B cell (primary cell): Measurements from ENCODE around the gene SLFN13. TPM values are rescaled to one million over a fixed set of nuclear protein-coding genes. Genes with fewer than 3 reads are reported as not detected.
"Not testable (repeated sequence)": the region's sequence is repeated elsewhere in the genome, so short reads cannot be mapped to it uniquely, and the experiment has no call there.

Experiments
- ATAC-seq: fragments of 200-7000 bp; cut with Tn5 transposase; one replicate; pipeline ENCODE4 v1.10.0; 2021; ENCODE audit warnings: low read depth, mild to moderate bottlenecking, moderate number of reproducible peaks, moderate library complexity
- CTCF ChIA-PET: fragments of 350-600 bp; sonication (Branson Sonifier 250); formaldehyde crosslinking; loops from one replicate; lab custom pipeline; 2021; ENCODE audit warnings: antibody characterized with exemption, inconsistent platforms; lab: Charles Lee
- POLR2A ChIA-PET: fragments of 350-600 bp; sonication (Branson Sonifier 250); formaldehyde crosslinking; loops from one replicate; lab custom pipeline; 2021; ENCODE audit warnings: antibody characterized with exemption; lab: Charles Lee
- DNase-seq: peaks from one replicate; pipeline ENCODE4 v3.0.0; 2013
- H2AFZ ChIP-seq: 2 replicates; pipeline ENCODE4 v1.6.1; 2012; ENCODE audit warnings: mild to moderate bottlenecking, low read depth, low read length; ENCODE audit not compliant: insufficient read depth, poor library complexity, severe bottlenecking
- H3K27ac ChIP-seq, 2 donors: 1 replicate in 1 of 2; 2 replicates in 1 of 2; pipeline ENCODE4 v1.5.1; 2012 to 2013; ENCODE audit warnings: low read length in 2 of 2, mild to moderate bottlenecking in 2 of 2, moderate library complexity in 1 of 2
- H3K27me3 ChIP-seq, 4 experiments: fragments of 200-600 bp in 1 of 4; sonication (generic) in 1 of 4; replicated peaks in 1 of 4; 1 replicate in 2 of 4; 2 replicates in 2 of 4; pipeline versions ENCODE4 v1.6.1 to v1.7.0; 2013 to 2016; ENCODE audit warnings: low read length in 3 of 4, mild to moderate bottlenecking in 2 of 4, mixed read lengths in 1 of 4, moderate library complexity in 1 of 4; ENCODE audit not compliant: insufficient read depth in 4 of 4, control insufficient read depth in 3 of 4; ENCODE audit errors: control extremely low read depth in 1 of 4
- H3K36me3 ChIP-seq, 2 experiments: replicated peaks in 1 of 2; 1 replicate in 1 of 2; 2 replicates in 1 of 2; pipeline versions ENCODE4 v1.6.1 to v1.7.1; 2013; ENCODE audit warnings: low read length in 1 of 2; ENCODE audit not compliant: insufficient read depth in 2 of 2, control insufficient read depth in 1 of 2; ENCODE audit errors: control extremely low read depth in 1 of 2, extremely low read depth in 1 of 2
- H3K4me1 ChIP-seq, 2 donors: fragments of 200-600 bp in 1 of 2; sonication (generic) in 1 of 2; 1 replicate in 1 of 2; 2 replicates in 1 of 2; pipeline versions ENCODE4 v1.5.1 to v1.6.1; 2013 to 2017; ENCODE audit warnings: low read length in 2 of 2; ENCODE audit not compliant: control insufficient read depth in 2 of 2, insufficient read depth in 2 of 2
- H3K4me2 ChIP-seq: replicated peaks from 2 replicates; pipeline ENCODE3; 2012; ENCODE audit warnings: mild to moderate bottlenecking, low read depth, low read length; ENCODE audit not compliant: poor library complexity, severe bottlenecking
- H3K4me3 ChIP-seq, 5 experiments: fragments of 200-600 bp in 1 of 5; sonication (generic) in 1 of 5; 1 replicate in 3 of 5; 2 replicates in 2 of 5; pipeline versions ENCODE4 v1.5.1 to v1.7.0; 2011 to 2016; ENCODE audit warnings: low read length in 4 of 5, mild to moderate bottlenecking in 4 of 5, low read depth in 2 of 5, control low read depth in 1 of 5, moderate library complexity in 1 of 5; ENCODE audit not compliant: insufficient read depth in 1 of 5; ENCODE audit errors: control extremely low read depth in 1 of 5, extremely low read depth in 1 of 5
- H3K79me2 ChIP-seq: fragments of 200-600 bp; sonication (generic); one replicate; pipeline ENCODE4 v1.6.0; 2016; ENCODE audit warnings: low read length; ENCODE audit not compliant: control insufficient read depth, insufficient read depth
- H3K9ac ChIP-seq: fragments of 200-600 bp; sonication (generic); 2 replicates; pipeline ENCODE4 v1.6.1; 2017; ENCODE audit warnings: mild to moderate bottlenecking, low read length, moderate library complexity
- H3K9me3 ChIP-seq, 3 donors: one replicate each; pipeline versions ENCODE4 v1.6.1 to v1.7.1; 2013; ENCODE audit warnings: low read length in 2 of 3; ENCODE audit not compliant: control insufficient read depth in 2 of 3, insufficient read depth in 1 of 3; ENCODE audit errors: control extremely low read depth in 1 of 3
- H4K20me1 ChIP-seq: 2 replicates; pipeline ENCODE4 v1.6.0; 2012; ENCODE audit warnings: mild to moderate bottlenecking, low read length; ENCODE audit not compliant: insufficient read depth, control insufficient read depth, poor library complexity, severe bottlenecking
- H3K27ac Mint-ChIP-seq: one replicate; pipeline ENCODE4 v1.8.0; 2021; ENCODE audit warnings: mixed read lengths
- H3K27me3 Mint-ChIP-seq: one replicate; pipeline ENCODE4 v1.8.0; 2021; ENCODE audit warnings: mixed read lengths
- H3K4me1 Mint-ChIP-seq: one replicate; pipeline ENCODE4 v1.8.0; 2021; ENCODE audit warnings: mixed read lengths
- H3K4me3 Mint-ChIP-seq: one replicate; pipeline ENCODE4 v1.8.0; 2021; ENCODE audit warnings: mixed read lengths
- H3K9me3 Mint-ChIP-seq: one replicate; pipeline ENCODE4 v1.8.0; 2022; ENCODE audit warnings: mixed read lengths; ENCODE audit not compliant: insufficient read depth
- EZH2 ChIP-seq: IDR thresholded peaks from 2 replicates; pipeline ENCODE4 v1.6.1; 2012; ENCODE audit warnings: borderline replicate concordance, low read depth, mild to moderate bottlenecking, moderate library complexity, low read length; ENCODE audit not compliant: insufficient read depth, poor library complexity, severe bottlenecking
- WGBS: methylation state at CpG from one replicate; pipeline ENCODE4 v1.1.5; 2013; ENCODE audit warnings: missing lambda C conversion rate; ENCODE audit not compliant: insufficient coverage; 5-methylcytosine and 5-hydroxymethylcytosine counted together
- intact Hi-C: fragments of 100-400 bp; cut with micrococcal nuclease; formaldehyde crosslinking; loops from one replicate; pipeline ENCODE4 v1.10.0; 2022
- polyA plus RNA-seq: library from polyadenylated mRNA; depleted of rRNA; stranded (reverse); fragments of >200 nt; gene quantifications from 2 replicates; pipeline ENCODE4 v1.2.3, GENCODE V29; 2012
- total RNA-seq, 2 donors: library from RNA; stranded (reverse); fragments of 120-200 nt in 1 of 2; gene quantifications; 1 replicate in 1 of 2; 2 replicates in 1 of 2; pipeline versions ENCODE4 v1.2.3 to v1.2.4, GENCODE V29; 2013 to 2022
- TF ChIP-seq, protein P1 (sequence below): fragments of 200-600 bp; IDR thresholded peaks from one replicate; pipeline ENCODE4 v1.8.0; 2022; ENCODE audit warnings: antibody characterized with exemption, mild to moderate bottlenecking

SLFN13 gene
- total and polyA plus RNA-seq, 2 donors (not counting 1 experiment from before 2014, with no cell fraction given) = 9.5 to 31.0 TPM

DNA sequence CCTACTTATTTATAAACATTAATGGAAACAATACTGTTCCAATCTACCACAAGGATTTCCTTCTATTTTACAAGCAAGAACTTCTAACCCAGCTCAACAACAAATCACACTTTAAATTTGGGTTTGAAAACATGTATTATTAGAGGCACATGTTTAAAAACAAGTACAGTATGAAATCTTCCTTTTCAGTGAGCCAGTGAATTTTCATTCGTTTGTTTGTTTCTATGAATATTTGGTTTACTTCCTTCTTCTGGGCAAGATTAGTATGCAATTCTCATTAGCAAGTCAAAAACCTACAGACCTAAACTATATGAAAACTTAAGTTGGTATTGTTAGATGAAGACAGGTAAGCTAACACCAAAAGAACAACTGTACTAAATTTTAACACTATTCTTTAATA lies 42.0 kb downstream of the SLFN13 start:
- H3K4me3 ChIP-seq = no peak overlapping the region
- H3K27ac Mint-ChIP-seq = no peak overlapping the region
- no CpG with 5 or more reads among the region's 1 CpG for WGBS
- H3K27ac ChIP-seq = no peak overlapping the region
- ChIA-PET POLR2A (no interaction called here), CTCF (no interaction called here)
- H2AFZ ChIP-seq = no peak overlapping the region
- DNase-seq (no peak), ATAC-seq (no peak)
- intact Hi-C loops = no loop called here
- no peaks in the 10 kb centered on the region for H3K27me3 ChIP-seq
- H3K9ac ChIP-seq = no peak overlapping the region
- H3K4me1 Mint-ChIP-seq = no peaks in the 10 kb centered on the region
- TF ChIP-seq, protein P1, sequence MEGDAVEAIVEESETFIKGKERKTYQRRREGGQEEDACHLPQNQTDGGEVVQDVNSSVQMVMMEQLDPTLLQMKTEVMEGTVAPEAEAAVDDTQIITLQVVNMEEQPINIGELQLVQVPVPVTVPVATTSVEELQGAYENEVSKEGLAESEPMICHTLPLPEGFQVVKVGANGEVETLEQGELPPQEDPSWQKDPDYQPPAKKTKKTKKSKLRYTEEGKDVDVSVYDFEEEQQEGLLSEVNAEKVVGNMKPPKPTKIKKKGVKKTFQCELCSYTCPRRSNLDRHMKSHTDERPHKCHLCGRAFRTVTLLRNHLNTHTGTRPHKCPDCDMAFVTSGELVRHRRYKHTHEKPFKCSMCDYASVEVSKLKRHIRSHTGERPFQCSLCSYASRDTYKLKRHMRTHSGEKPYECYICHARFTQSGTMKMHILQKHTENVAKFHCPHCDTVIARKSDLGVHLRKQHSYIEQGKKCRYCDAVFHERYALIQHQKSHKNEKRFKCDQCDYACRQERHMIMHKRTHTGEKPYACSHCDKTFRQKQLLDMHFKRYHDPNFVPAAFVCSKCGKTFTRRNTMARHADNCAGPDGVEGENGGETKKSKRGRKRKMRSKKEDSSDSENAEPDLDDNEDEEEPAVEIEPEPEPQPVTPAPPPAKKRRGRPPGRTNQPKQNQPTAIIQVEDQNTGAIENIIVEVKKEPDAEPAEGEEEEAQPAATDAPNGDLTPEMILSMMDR = no peak
- TF ChIP-seq EZH2 = no peak
- H3K4me2 ChIP-seq = no peak overlapping the region
- H3K9me3 Mint-ChIP-seq = no peaks in the 10 kb centered on the region
- peaks cover 0 to 3% (median 0%) of the 10 kb centered on the region in 3 donors for H3K9me3 ChIP-seq
- no peak overlapping the region for H3K4me3 Mint-ChIP-seq
- peaks cover 0 to 2% of the 10 kb centered on the region in 2 experiments for H3K36me3 ChIP-seq
- no peaks in the 10 kb centered on the region for H4K20me1 ChIP-seq
- no peaks in the 10 kb centered on the region for H3K27me3 Mint-ChIP-seq
- no peaks in the 10 kb centered on the region for H3K79me2 ChIP-seq
- no peaks in the 10 kb centered on the region for H3K4me1 ChIP-seq

GRCh38 chr17:35404360-35404759 lies 44.2 kb downstream of the SLFN13 start:
- Histone ChIP-seq H3K27ac (no peak overlapping the region), H3K9me3 (peaks cover 0 to 3% (median 0%) of the 10 kb centered on the region in 3 donors), H3K79me2 (no peaks in the 10 kb centered on the region), H3K9ac (no peak overlapping the region), H3K27me3 (no peaks in the 10 kb centered on the region), H2AFZ (no peak overlapping the region), H3K4me3 (no peak overlapping the region), H3K4me1 (no peaks in the 10 kb centered on the region), H3K36me3 (no peaks in the 10 kb centered on the region), H3K4me2 (no peak overlapping the region), H4K20me1 (no peaks in the 10 kb centered on the region)
- intact Hi-C loops = no loop called here
- Mint-ChIP-seq H3K27me3 (no peaks in the 10 kb centered on the region), H3K4me1 (no peaks in the 10 kb centered on the region), H3K4me3 (no peak overlapping the region), H3K9me3 (no peaks in the 10 kb centered on the region), H3K27ac (no peak overlapping the region)
- ChIA-PET POLR2A (interaction anchor here (0.7 kb wide), 1 partner anchor 400 kb away, joined by 3 read pairs; no protein-coding TSS in a partner anchor), CTCF (no interaction called here)
- no peak for ATAC-seq
- DNase-seq = no peak
- no CpG with 5 or more reads among the region's 1 CpG for WGBS
- TF ChIP-seq EZH2 = no peak
- TF ChIP-seq, protein P1 = no peak

DNA sequence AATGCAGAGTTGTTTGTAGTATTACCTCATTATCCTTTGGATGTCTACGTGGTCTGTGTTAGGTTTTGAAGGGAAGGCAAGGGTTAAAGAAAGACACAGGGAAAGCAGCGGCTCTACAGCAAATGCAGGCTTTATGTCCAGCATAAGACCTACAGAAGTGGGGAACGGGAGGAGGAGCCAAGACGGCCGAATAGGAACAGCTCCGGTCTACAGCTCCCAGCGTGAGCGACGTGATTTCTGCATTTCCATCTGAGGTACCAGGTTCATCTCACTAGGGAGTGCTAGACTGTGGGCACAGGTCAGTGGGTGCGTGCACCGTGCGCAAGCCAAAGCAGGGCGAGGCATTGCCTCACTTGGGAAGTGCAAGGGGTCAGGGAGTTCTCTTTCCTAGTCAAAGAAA lies 54.8 kb downstream of the SLFN13 start:
- H3K27ac Mint-ChIP-seq, ATAC-seq, H3K9me3 ChIP-seq, H3K4me2 ChIP-seq, intact Hi-C loops, H3K79me2 ChIP-seq, H3K4me1 Mint-ChIP-seq, H2AFZ ChIP-seq, CTCF ChIA-PET, H3K4me1 ChIP-seq, H3K27ac ChIP-seq, H3K9me3 Mint-ChIP-seq, H3K4me3 Mint-ChIP-seq, DNase-seq, H3K36me3 ChIP-seq, H3K4me3 ChIP-seq, H4K20me1 ChIP-seq, POLR2A ChIA-PET, H3K9ac ChIP-seq, H3K27me3 ChIP-seq: not testable (repeated sequence)
- peaks cover 12% of the 10 kb centered on the region for H3K27me3 Mint-ChIP-seq
- 93% methylated on average over 13 of the region's 13 CpGs for WGBS
